ENCODE data around the gene HLA-DPB1. TPM values are rescaled to one million over a fixed set of nuclear protein-coding genes. Genes with fewer than 3 reads are reported as not detected.

HLA-DPB1 gene
- total RNA-seq, 1 experiment from 2014 or later: not detected

DNA sequence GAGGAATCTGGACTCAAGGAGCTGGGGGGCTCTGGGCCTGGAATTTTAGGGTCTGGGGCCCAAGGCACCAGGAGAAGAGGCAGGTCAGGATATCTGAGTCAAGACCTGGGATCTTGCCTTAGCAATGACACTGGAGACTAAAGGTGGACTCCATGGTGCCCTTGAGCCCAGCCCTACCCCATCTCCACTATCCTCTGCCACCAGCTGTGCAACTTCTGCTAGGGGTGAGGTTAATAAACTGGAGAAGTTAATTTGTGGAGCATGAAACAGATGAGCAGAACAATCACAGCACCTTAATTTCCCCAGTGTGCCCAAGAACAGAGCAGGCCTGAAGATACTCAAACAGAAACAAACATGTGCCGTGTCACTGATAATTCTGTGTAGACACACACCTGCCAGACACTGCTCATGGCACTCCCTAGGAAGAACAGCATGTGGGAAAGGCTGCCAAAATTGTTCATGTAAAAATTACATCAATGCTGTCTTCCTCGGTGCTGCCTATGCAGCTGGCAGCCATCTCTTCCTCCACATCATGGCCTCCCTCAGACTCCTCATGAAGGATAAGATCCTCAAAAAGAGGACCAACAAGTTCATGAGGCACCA is 3.2 kb downstream of the HLA-DPB1 start:
- no peak overlapping the region for H3K4me3 ChIP-seq (ENCODE audit: low read length)
- H3K4me1 ChIP-seq (ENCODE audit: insufficient read depth, low read length): no peaks in the 10 kb centered on the region
- H3K4me2 ChIP-seq (ENCODE audit: low read length): no peak overlapping the region
- no peaks in the 10 kb centered on the region for H3K79me2 ChIP-seq (ENCODE audit: low read length)
- CTCF ChIA-PET: no interaction called here
- DNase-seq (no peak), ATAC-seq (no peak)
- H3K9me2 ChIP-seq (replicated peaks; ENCODE audit: low read length): no peaks in the 10 kb centered on the region
- TF ChIP-seq EZH2phosphoT487 (IDR thresholded peaks at IDR 0.05; ENCODE audit: borderline replicate concordance, low read length) (no peak), EZH2 (IDR thresholded peaks at IDR 0.05; ENCODE audit: low read length, unreplicated experiment) (no peak)
- TF ChIP-seq, protein P1, sequence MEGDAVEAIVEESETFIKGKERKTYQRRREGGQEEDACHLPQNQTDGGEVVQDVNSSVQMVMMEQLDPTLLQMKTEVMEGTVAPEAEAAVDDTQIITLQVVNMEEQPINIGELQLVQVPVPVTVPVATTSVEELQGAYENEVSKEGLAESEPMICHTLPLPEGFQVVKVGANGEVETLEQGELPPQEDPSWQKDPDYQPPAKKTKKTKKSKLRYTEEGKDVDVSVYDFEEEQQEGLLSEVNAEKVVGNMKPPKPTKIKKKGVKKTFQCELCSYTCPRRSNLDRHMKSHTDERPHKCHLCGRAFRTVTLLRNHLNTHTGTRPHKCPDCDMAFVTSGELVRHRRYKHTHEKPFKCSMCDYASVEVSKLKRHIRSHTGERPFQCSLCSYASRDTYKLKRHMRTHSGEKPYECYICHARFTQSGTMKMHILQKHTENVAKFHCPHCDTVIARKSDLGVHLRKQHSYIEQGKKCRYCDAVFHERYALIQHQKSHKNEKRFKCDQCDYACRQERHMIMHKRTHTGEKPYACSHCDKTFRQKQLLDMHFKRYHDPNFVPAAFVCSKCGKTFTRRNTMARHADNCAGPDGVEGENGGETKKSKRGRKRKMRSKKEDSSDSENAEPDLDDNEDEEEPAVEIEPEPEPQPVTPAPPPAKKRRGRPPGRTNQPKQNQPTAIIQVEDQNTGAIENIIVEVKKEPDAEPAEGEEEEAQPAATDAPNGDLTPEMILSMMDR (conservative IDR thresholded peaks at IDR 0.05; ENCODE audit: low read depth, low read length): no peak
- H3K27ac ChIP-seq (ENCODE audit: low read length): no peak overlapping the region
- POLR2A ChIA-PET (ENCODE audit: unreplicated experiment): no interaction called here
- no TSS peak for BruUV-seq (replicated peaks)
- no peaks in the 10 kb centered on the region for H3K9me3 ChIP-seq (ENCODE audit: low read length)
- no peaks in the 10 kb centered on the region for H3K36me3 ChIP-seq (ENCODE audit: low read depth, low read length)
- H3K9ac ChIP-seq (ENCODE audit: low read length): no peak overlapping the region
- no peaks in the 10 kb centered on the region for H4K20me1 ChIP-seq (ENCODE audit: low read length)
- no peak overlapping the region for H2AFZ ChIP-seq (ENCODE audit: low read length)
- no peaks in the 10 kb centered on the region for H3F3A ChIP-seq (ENCODE audit: low read length, unreplicated experiment)
- peaks cover 32% of the 10 kb centered on the region for H3K27me3 ChIP-seq (ENCODE audit: low read length)
- intact Hi-C loops (cut with micrococcal nuclease): no loop called here

DNA sequence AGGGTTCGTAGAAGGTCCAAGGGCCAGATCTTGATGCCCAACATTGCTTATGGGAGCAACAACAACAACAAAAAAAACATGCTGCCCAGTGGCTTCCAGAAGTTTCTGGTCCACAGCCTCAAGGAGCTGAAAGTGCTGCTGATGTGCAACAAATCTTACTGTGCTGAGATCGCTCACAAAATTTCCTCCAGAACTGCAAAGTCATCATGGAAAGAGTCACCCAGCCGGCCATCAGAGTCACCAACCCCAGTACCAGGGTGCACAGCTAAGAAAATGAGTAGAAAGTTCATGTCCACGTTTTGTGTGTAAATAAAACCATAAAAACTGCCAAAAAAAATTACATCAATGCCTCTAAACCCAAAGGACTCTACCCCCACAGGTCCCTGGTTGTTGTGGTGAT is 3.8 kb downstream of the HLA-DPB1 start:
- H3K9me2 ChIP-seq (replicated peaks; ENCODE audit: low read length): no peaks in the 10 kb centered on the region
- no peaks in the 10 kb centered on the region for H3K79me2 ChIP-seq (ENCODE audit: low read length)
- no peak overlapping the region for H3K4me3 ChIP-seq (ENCODE audit: low read length)
- H3K36me3 ChIP-seq (ENCODE audit: low read depth, low read length): no peaks in the 10 kb centered on the region
- no peaks in the 10 kb centered on the region for H4K20me1 ChIP-seq (ENCODE audit: low read length)
- H3F3A ChIP-seq (ENCODE audit: low read length, unreplicated experiment): no peaks in the 10 kb centered on the region
- ChIA-PET CTCF (no interaction called here), POLR2A (ENCODE audit: unreplicated experiment) (no interaction called here)
- no peak overlapping the region for H3K9ac ChIP-seq (ENCODE audit: low read length)
- no peak overlapping the region for H2AFZ ChIP-seq (ENCODE audit: low read length)
- no peak overlapping the region for H3K4me2 ChIP-seq (ENCODE audit: low read length)
- H3K4me1 ChIP-seq (ENCODE audit: insufficient read depth, low read length): no peaks in the 10 kb centered on the region
- no TSS peak for BruUV-seq (replicated peaks)
- no peak for DNase-seq
- TF ChIP-seq EZH2 (IDR thresholded peaks at IDR 0.05; ENCODE audit: low read length, unreplicated experiment) (no peak), EZH2phosphoT487 (IDR thresholded peaks at IDR 0.05; ENCODE audit: borderline replicate concordance, low read length) (no peak)
- TF ChIP-seq, protein P1 (conservative IDR thresholded peaks at IDR 0.05; ENCODE audit: low read depth, low read length): no peak
- H3K27ac ChIP-seq (ENCODE audit: low read length): no peak overlapping the region
- H3K9me3 ChIP-seq (ENCODE audit: low read length): no peaks in the 10 kb centered on the region
- intact Hi-C loops (cut with micrococcal nuclease): no loop called here
- no peak for ATAC-seq
- H3K27me3 ChIP-seq (ENCODE audit: low read length): peaks cover 35% of the 10 kb centered on the region

DNA sequence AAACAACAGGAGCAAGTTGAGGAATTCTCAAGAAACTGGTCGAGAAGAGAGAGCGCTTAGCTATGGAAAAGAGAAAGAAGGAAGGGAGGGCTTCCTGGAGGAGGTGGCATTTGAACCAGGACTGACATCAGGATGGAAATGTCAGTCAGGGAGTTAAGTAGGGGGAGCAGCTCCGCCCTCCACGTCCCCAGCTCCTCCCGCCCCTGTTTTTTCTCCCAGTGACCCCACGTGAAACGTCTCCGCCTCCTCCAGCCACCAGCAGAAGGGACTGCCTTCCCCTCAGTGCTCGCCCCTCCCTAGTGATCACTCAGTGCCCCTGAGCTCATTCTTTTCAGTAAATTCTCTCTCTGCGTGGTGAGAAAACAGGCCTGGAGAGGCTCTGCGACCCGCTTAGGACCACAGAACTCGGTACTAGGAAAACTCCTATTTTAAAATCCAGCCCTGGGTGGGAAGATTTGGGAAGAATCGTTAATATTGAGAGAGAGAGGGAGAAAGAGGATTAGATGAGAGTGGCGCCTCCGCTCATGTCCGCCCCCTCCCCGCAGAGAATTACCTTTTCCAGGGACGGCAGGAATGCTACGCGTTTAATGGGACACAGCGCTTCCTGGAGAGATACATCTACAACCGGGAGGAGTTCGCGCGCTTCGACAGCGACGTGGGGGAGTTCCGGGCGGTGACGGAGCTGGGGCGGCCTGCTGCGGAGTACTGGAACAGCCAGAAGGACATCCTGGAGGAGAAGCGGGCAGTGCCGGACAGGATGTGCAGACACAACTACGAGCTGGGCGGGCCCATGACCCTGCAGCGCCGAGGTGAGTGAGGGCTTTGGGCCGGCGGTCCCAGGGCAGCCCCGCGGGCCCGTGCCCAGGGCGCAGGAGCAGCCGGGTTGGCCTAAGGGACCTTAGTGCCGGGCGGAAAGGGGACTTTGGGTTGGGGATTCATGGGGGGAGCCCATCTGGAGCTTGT is 4.6 kb downstream of the HLA-DPB1 start:
- DNase-seq (no peak), ATAC-seq (no peak)
- H3K27me3 ChIP-seq (ENCODE audit: low read length): peaks cover 37% of the 10 kb centered on the region
- H3F3A ChIP-seq (ENCODE audit: low read length, unreplicated experiment): no peaks in the 10 kb centered on the region
- POLR2A ChIA-PET (ENCODE audit: unreplicated experiment): no interaction called here
- H3K9ac ChIP-seq (ENCODE audit: low read length): no peak overlapping the region
- H3K4me3 ChIP-seq (ENCODE audit: low read length): no peak overlapping the region
- CTCF ChIA-PET: no interaction called here
- TF ChIP-seq EZH2phosphoT487 (IDR thresholded peaks at IDR 0.05; ENCODE audit: borderline replicate concordance, low read length) (no peak), EZH2 (IDR thresholded peaks at IDR 0.05; ENCODE audit: low read length, unreplicated experiment) (no peak)
- TF ChIP-seq, protein P1 (conservative IDR thresholded peaks at IDR 0.05; ENCODE audit: low read depth, low read length): no peak
- H3K4me2 ChIP-seq (ENCODE audit: low read length): no peak overlapping the region
- no peak overlapping the region for H3K27ac ChIP-seq (ENCODE audit: low read length)
- H2AFZ ChIP-seq (ENCODE audit: low read length): no peak overlapping the region
- H3K79me2 ChIP-seq (ENCODE audit: low read length): no peaks in the 10 kb centered on the region
- intact Hi-C loops (cut with micrococcal nuclease): no loop called here
- H3K9me2 ChIP-seq (replicated peaks; ENCODE audit: low read length): no peaks in the 10 kb centered on the region
- H3K36me3 ChIP-seq (ENCODE audit: low read depth, low read length): no peaks in the 10 kb centered on the region
- no peaks in the 10 kb centered on the region for H4K20me1 ChIP-seq (ENCODE audit: low read length)
- H3K4me1 ChIP-seq (ENCODE audit: insufficient read depth, low read length): no peaks in the 10 kb centered on the region
- no TSS peak for BruUV-seq (replicated peaks)
- H3K9me3 ChIP-seq (ENCODE audit: low read length): no peaks in the 10 kb centered on the region
